ENCODE measurements around the gene LRRC8D.

The LRRC8D gene

GRCh38 chr1:89872567-89872966 lies 51.7 kb downstream of the LRRC8D start:
- no peak for DNase-seq

GRCh38 chr1:89873288-89873687 lies 52.5 kb downstream of the LRRC8D start:
- DNase-seq, result no peak

GRCh38 chr1:89873770-89874169 lies 52.9 kb downstream of the LRRC8D start:
- DNase-seq, result no peak

GRCh38 chr1:89876463-89876862 lies 55.6 kb downstream of the LRRC8D start:
- no peak for DNase-seq

GRCh38 chr1:89877756-89878155 lies 56.9 kb downstream of the LRRC8D start:
- no peak for DNase-seq

GRCh38 chr1:89878256-89878655 lies 57.4 kb downstream of the LRRC8D start:
- no peak for DNase-seq

- DNase-seq, result no peak
Observed at GRCh38 chr1:89880679-89881078, 59.8 kb downstream of the LRRC8D start.

GRCh38 chr1:89881415-89882058 lies 60.7 kb downstream of the LRRC8D start:
- DNase-seq, result no peak

GRCh38 chr1:89882348-89883029 lies 61.7 kb downstream of the LRRC8D start:
- no peak for DNase-seq

- no peak for DNase-seq
Observed at GRCh38 chr1:89883030-89883379, 62.2 kb downstream of the LRRC8D start.

GRCh38 chr1:89884718-89885596 lies 64.1 kb downstream of the LRRC8D start:
- DNase-seq, result no peak

GRCh38 chr1:89887270-89887669 lies 66.4 kb downstream of the LRRC8D start:
- no peak for DNase-seq

GRCh38 chr1:89887713-89888112 lies 66.9 kb downstream of the LRRC8D start:
- no peak for DNase-seq

- DNase-seq, result no peak
Observed at GRCh38 chr1:89888480-89889322, 67.9 kb downstream of the LRRC8D start.

GRCh38 chr1:89889323-89889615 lies 68.4 kb downstream of the LRRC8D start:
- no peak for DNase-seq

- no peak for DNase-seq
Observed at GRCh38 chr1:89890085-89890752, 69.4 kb downstream of the LRRC8D start.

- DNase-seq, result no peak
Observed at GRCh38 chr1:89892816-89893215, 72.0 kb downstream of the LRRC8D start.

- no peak for DNase-seq
Observed at GRCh38 chr1:89894210-89895201, 73.7 kb downstream of the LRRC8D start.

- DNase-seq, result no peak
Observed at GRCh38 chr1:89896105-89896942, 75.5 kb downstream of the LRRC8D start.
